A673 (cell line): ENCODE measurements around the gene GLCCI1. TPM values are rescaled to one million over a fixed set of nuclear protein-coding genes. Genes with fewer than 3 reads are reported as not detected.

Experiments used
- BruUV-seq: library from RNA; stranded (reverse); fragments of 400-500 nt; replicated peaks from 2 replicates; lab custom pipeline; 2021; lab: Mats Ljungman, UMichigan
- CTCF ChIA-PET: fragments of 300-600 bp; sonication (Branson Sonifier 250); formaldehyde crosslinking; loops from one replicate; lab custom pipeline; 2022; ENCODE audit warnings: antibody characterized with exemption; lab: Charles Lee
- POLR2A ChIA-PET: fragments of 300-600 bp; sonication (Branson Sonifier 250); formaldehyde crosslinking; loops from one replicate; lab custom pipeline; 2022; ENCODE audit warnings: antibody characterized with exemption; ENCODE audit not compliant: low non-redundant PET; lab: Charles Lee
- DNase-seq: peaks from one replicate; pipeline ENCODE4 v3.0.0-alpha.2; 2015; ENCODE audit warnings: low spot score
- H3K27ac ChIP-seq: fragments of 200-600 bp; sonication (generic); 2 replicates; pipeline ENCODE4 v1.5.1; 2016; ENCODE audit warnings: mixed run types, low read depth, mild to moderate bottlenecking, mixed read lengths, antibody characterized with exemption, low read length; ENCODE audit not compliant: poor library complexity, severe bottlenecking
- H3K27me3 ChIP-seq: fragments of 200-600 bp; sonication (generic); replicated peaks from 2 replicates; pipeline ENCODE4 v1.6.1; 2017; ENCODE audit warnings: mixed run types, low read depth, mild to moderate bottlenecking, mixed read lengths, antibody characterized with exemption, low read length; ENCODE audit not compliant: insufficient read depth, poor library complexity
- H3K36me3 ChIP-seq: fragments of 200-600 bp; sonication (generic); 2 replicates; pipeline ENCODE4 v1.6.1; 2016; ENCODE audit warnings: mixed run types, mild to moderate bottlenecking, mixed read lengths, antibody characterized with exemption, low read length; ENCODE audit not compliant: insufficient read depth, poor library complexity, severe bottlenecking
- H3K4me1 ChIP-seq: fragments of 200-600 bp; sonication (generic); 2 replicates; pipeline ENCODE4 v1.6.1; 2017; ENCODE audit warnings: mixed run types, mild to moderate bottlenecking, mixed read lengths, antibody characterized with exemption, low read length; ENCODE audit not compliant: insufficient read depth, poor library complexity, severe bottlenecking
- H3K4me3 ChIP-seq: fragments of 200-600 bp; sonication (generic); 2 replicates; pipeline ENCODE4 v1.5.1; 2016; ENCODE audit warnings: low read depth, mixed run types, mild to moderate bottlenecking, mixed read lengths, low read length; ENCODE audit not compliant: poor library complexity, severe bottlenecking
- H3K9me3 ChIP-seq: fragments of 200-600 bp; sonication (generic); 2 replicates; pipeline ENCODE4 v1.6.1; 2016; ENCODE audit warnings: mixed run types, low read depth, mild to moderate bottlenecking, mixed read lengths, antibody characterized with exemption, low read length; ENCODE audit not compliant: poor library complexity, severe bottlenecking
- CTCF ChIP-seq: fragments of 300-800, 200-600 bp; sonication (generic); conservative IDR thresholded peaks from 2 replicates; pipeline ENCODE4 v1.5.1; 2017; ENCODE audit warnings: low read depth, mild to moderate bottlenecking, antibody characterized with exemption, low read length, moderate library complexity, mixed read lengths
- EZH2 ChIP-seq: fragments of 200-600 bp; sonication (generic); IDR thresholded peaks from 2 replicates; pipeline ENCODE4 v1.6.1; 2017; ENCODE audit warnings: borderline replicate concordance, low read depth, mild to moderate bottlenecking, mixed read lengths, antibody characterized with exemption, low read length; ENCODE audit not compliant: poor library complexity, severe bottlenecking
- intact Hi-C: fragments of 100-400 bp; cut with micrococcal nuclease; formaldehyde crosslinking; loops from one replicate; pipeline ENCODE4 v1.10.0; 2022; ENCODE audit not compliant: unreplicated experiment
- total RNA-seq: library from RNA; stranded (reverse); gene quantifications from 2 replicates; pipeline ENCODE4 v1.2.3, GENCODE V29; 2021

GLCCI1 gene
- total RNA-seq, 1 experiment from 2014 or later: 6.9 TPM

GRCh38 chr7:8114175-8114574 lies 145.6 kb downstream of the GLCCI1 start:
- DNase-seq: no peak
- TF ChIP-seq CTCF: no peak
- CTCF ChIA-PET: no interaction called here
- Histone ChIP-seq H3K4me1 (no peaks in the 10 kb centered on the region), H3K9me3 (no peaks in the 10 kb centered on the region), H3K4me3 (no peak overlapping the region), H3K27ac (no peak overlapping the region), H3K27me3 (no peaks in the 10 kb centered on the region), H3K36me3 (no peaks in the 10 kb centered on the region)
- POLR2A ChIA-PET: no interaction called here
- BruUV-seq: no TSS peak
- intact Hi-C loops: no loop called here

- Histone ChIP-seq H3K36me3 (no peaks in the 10 kb centered on the region), H3K4me3 (no peak overlapping the region), H3K9me3 (no peaks in the 10 kb centered on the region), H3K4me1 (no peaks in the 10 kb centered on the region), H3K27me3 (no peaks in the 10 kb centered on the region), H3K27ac (no peak overlapping the region)
- CTCF ChIA-PET: no interaction called here
- TF ChIP-seq CTCF (no peak), EZH2 (no peak)
- no TSS peak for BruUV-seq
- POLR2A ChIA-PET: no interaction called here
- intact Hi-C loops: no loop called here
- no peak for DNase-seq
These were observed 147.2 kb downstream of the GLCCI1 start for GRCh38 chr7:8115547-8116402.

GRCh38 chr7:8117195-8117594 lies 148.6 kb downstream of the GLCCI1 start:
- Histone ChIP-seq H3K4me1 (no peaks in the 10 kb centered on the region), H3K4me3 (no peak overlapping the region), H3K36me3 (no peaks in the 10 kb centered on the region), H3K27ac (no peak overlapping the region), H3K27me3 (no peaks in the 10 kb centered on the region), H3K9me3 (no peaks in the 10 kb centered on the region)
- intact Hi-C loops: no loop called here
- ChIA-PET POLR2A (no interaction called here), CTCF (no interaction called here)
- BruUV-seq: no TSS peak
- TF ChIP-seq EZH2: no peak
- no peak for TF ChIP-seq CTCF
- no peak for DNase-seq
